ENCODE measurements around the gene PKD1L1.

DNA sequence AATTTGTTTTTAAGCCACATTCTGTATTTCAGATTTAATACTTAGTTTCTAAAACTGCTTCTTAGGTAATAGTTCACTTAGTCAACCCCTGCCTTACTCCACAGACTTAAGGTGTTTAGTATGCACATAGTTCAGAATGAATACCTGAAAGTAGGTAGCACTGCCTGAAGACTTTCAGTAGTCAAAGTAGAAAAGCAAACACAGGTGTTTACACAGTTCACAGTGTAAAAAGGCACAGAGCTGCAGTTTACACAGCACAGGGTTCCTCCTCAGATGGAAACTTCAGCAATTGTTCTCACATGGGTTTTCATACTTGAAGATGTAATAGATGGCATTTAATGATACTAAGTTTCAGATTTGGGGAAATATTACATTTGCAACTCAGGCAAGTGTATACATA, 3.1 kb upstream of the PKD1L1 start:
- TF ChIP-seq, protein P1, sequence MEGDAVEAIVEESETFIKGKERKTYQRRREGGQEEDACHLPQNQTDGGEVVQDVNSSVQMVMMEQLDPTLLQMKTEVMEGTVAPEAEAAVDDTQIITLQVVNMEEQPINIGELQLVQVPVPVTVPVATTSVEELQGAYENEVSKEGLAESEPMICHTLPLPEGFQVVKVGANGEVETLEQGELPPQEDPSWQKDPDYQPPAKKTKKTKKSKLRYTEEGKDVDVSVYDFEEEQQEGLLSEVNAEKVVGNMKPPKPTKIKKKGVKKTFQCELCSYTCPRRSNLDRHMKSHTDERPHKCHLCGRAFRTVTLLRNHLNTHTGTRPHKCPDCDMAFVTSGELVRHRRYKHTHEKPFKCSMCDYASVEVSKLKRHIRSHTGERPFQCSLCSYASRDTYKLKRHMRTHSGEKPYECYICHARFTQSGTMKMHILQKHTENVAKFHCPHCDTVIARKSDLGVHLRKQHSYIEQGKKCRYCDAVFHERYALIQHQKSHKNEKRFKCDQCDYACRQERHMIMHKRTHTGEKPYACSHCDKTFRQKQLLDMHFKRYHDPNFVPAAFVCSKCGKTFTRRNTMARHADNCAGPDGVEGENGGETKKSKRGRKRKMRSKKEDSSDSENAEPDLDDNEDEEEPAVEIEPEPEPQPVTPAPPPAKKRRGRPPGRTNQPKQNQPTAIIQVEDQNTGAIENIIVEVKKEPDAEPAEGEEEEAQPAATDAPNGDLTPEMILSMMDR (conservative IDR thresholded peaks at IDR 0.05; ENCODE audit: low read depth, low read length), result no peak
- TF ChIP-seq EZH2 (IDR thresholded peaks at IDR 0.05; ENCODE audit: borderline replicate concordance, low read depth, low read length, poor library complexity, severe bottlenecking), result no peak
